Endothelial cell of hepatic sinusoid (primary cell): ENCODE data around the gene CTNNA1.

Experiments used
- in situ Hi-C: cut with HindIII; loops from 2 replicates; pipeline ENCODE4 v1.10.0; 2017; ENCODE audit warnings: low sequenced_read_pairs

The CTNNA1 gene

GRCh38 chr5:138926257-138926656, 173.0 kb downstream of the CTNNA1 start:
- in situ Hi-C loops: no loop called here

GRCh38 chr5:138926688-138927448, 173.6 kb downstream of the CTNNA1 start:
- in situ Hi-C loops: no loop called here

- in situ Hi-C loops: no loop called here
Observed at GRCh38 chr5:138927544-138927943, 174.3 kb downstream of the CTNNA1 start.

- in situ Hi-C loops: no loop called here
Observed at GRCh38 chr5:138927979-138928378, 174.8 kb downstream of the CTNNA1 start.

GRCh38 chr5:138929571-138929955, 176.3 kb downstream of the CTNNA1 start:
- in situ Hi-C loops: no loop called here

GRCh38 chr5:138930371-138931097, 177.3 kb downstream of the CTNNA1 start:
- in situ Hi-C loops: loop anchor here (5.0 kb wide), 1 partner anchor 48 kb away; no protein-coding TSS in a partner anchor

- in situ Hi-C loops: loop anchor here (5.0 kb wide), 1 partner anchor 50 kb away; no protein-coding TSS in a partner anchor
Observed at GRCh38 chr5:138932171-138932810, 179.1 kb downstream of the CTNNA1 start.

GRCh38 chr5:138933522-138934290, 180.5 kb downstream of the CTNNA1 start:
- in situ Hi-C loops: loop anchor here (5.0 kb wide), 1 partner anchor 51 kb away; no protein-coding TSS in a partner anchor

GRCh38 chr5:138934971-138935370, 181.7 kb downstream of the CTNNA1 start:
- in situ Hi-C loops: loop anchor here (5.0 kb wide), 1 partner anchor 53 kb away; no protein-coding TSS in a partner anchor

GRCh38 chr5:138935466-138935865, 182.2 kb downstream of the CTNNA1 start:
- in situ Hi-C loops: no loop called here

GRCh38 chr5:138936225-138936967, 183.2 kb downstream of the CTNNA1 start:
- in situ Hi-C loops: no loop called here

- in situ Hi-C loops: no loop called here
Observed at GRCh38 chr5:138936968-138937345, 183.7 kb downstream of the CTNNA1 start.

- in situ Hi-C loops: no loop called here
Observed at GRCh38 chr5:138937392-138938387, 184.5 kb downstream of the CTNNA1 start.

- in situ Hi-C loops: no loop called here
Observed at GRCh38 chr5:138938526-138938925, 185.3 kb downstream of the CTNNA1 start.

- in situ Hi-C loops: no loop called here
Observed at GRCh38 chr5:138942066-138942465, 188.8 kb downstream of the CTNNA1 start.

GRCh38 chr5:138942861-138943260, 189.6 kb downstream of the CTNNA1 start:
- in situ Hi-C loops: no loop called here

GRCh38 chr5:138943599-138944173, 190.5 kb downstream of the CTNNA1 start:
- in situ Hi-C loops: no loop called here

- in situ Hi-C loops: loop anchor here (5.0 kb wide), 1 partner anchor 47 kb away; no protein-coding TSS in a partner anchor
Observed at GRCh38 chr5:138944527-138945322, 191.5 kb downstream of the CTNNA1 start.
